B cell (primary cell): ENCODE measurements around the gene MAP4K4.

ENCODE experiments used
- CTCF ChIP-seq: fragments of 200-600 bp; IDR thresholded peaks from one replicate; pipeline ENCODE4 v1.8.0; 2022; ENCODE audit warnings: antibody characterized with exemption, mild to moderate bottlenecking
- EZH2 ChIP-seq: IDR thresholded peaks from 2 replicates; pipeline ENCODE4 v1.6.1; 2012; ENCODE audit warnings: borderline replicate concordance, low read depth, mild to moderate bottlenecking, moderate library complexity, low read length; ENCODE audit not compliant: insufficient read depth, poor library complexity, severe bottlenecking

GRCh38 chr2:101806123-101806522 is 108.6 kb downstream of the MAP4K4 start:
- TF ChIP-seq CTCF = no peak
- no peak for TF ChIP-seq EZH2
